HEK293 (cell line): ENCODE measurements around the gene PDZD2.

Source experiments
- KLF10 ChIP-seq: fragments of 450-650 bp; IDR thresholded peaks from 2 replicates; pipeline ENCODE4 v1.5.1; 2018; ENCODE audit warnings: missing biosample characterization, mild to moderate bottlenecking, missing genetic modification characterization
- ZNF274 ChIP-seq, 2 experiments: fragments of 200-500 bp in 1 of 2; fragments of 450-650 bp in 1 of 2; sonication (Bioruptor generic) in 1 of 2; formaldehyde crosslinking in 1 of 2; IDR thresholded peaks; 2 replicates each; pipeline versions ENCODE4 v1.5.1 to v1.6.1; 2014 to 2016; ENCODE audit warnings: borderline replicate concordance in 1 of 2, inconsistent platforms in 1 of 2, low read length in 1 of 2, missing biosample characterization in 1 of 2, missing genetic modification characterization in 1 of 2
- ZNF37A ChIP-seq: fragments of 450-650 bp; IDR thresholded peaks from 2 replicates; pipeline ENCODE4 v1.5.1; 2018; ENCODE audit warnings: missing biosample characterization, missing genetic modification characterization
- ZNF623 ChIP-seq: fragments of 450-650 bp; formaldehyde crosslinking; IDR thresholded peaks from 2 replicates; pipeline ENCODE4 v1.5.1; 2016; ENCODE audit warnings: missing biosample characterization, missing genetic modification characterization
- TF ChIP-seq, protein P1 (sequence below): IDR thresholded peaks from 2 replicates; pipeline ENCODE4 v1.6.1; 2011; ENCODE audit warnings: mild to moderate bottlenecking, low read depth, low read length, borderline replicate concordance
- TF ChIP-seq, protein P2 (sequence below): fragments of 450-650 bp; formaldehyde crosslinking; IDR thresholded peaks from 2 replicates; pipeline ENCODE4 v1.5.1; 2016; ENCODE audit warnings: missing biosample characterization, missing genetic modification characterization

DNA sequence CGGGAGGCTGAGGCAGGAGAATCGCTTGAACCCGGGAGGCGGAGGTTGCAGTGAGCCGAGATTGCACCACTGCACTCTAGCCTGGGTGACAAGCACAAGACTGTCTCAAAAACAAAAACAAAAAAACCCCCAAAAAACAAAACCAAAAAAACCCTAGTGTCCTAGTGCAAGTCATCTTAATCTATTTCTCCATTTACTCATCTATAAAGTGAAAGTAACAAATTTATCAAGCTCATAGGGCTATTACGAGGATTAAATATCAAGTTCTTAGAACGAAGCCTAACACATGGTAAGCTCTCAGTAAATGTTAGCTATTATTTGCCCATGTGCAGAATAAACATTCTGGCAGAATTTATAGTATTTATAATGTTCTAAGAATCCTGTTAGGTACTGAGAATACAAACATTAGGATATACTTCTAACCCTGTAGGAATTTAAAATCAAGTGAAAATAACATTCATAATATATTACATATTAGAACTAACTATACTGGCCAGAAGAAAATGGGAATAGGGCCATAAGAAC lies 490.2 kb downstream of the PDZD2 start:
- no peak for TF ChIP-seq ZNF274 (IDR thresholded peaks at IDR 0.05; ENCODE audit: low read length)
- TF ChIP-seq ZNF274 (tag by site-specific recombination; IDR thresholded peaks at IDR 0.05; ENCODE audit: borderline replicate concordance) = no peak
- no peak for TF ChIP-seq ZNF37A (tag by site-specific recombination)
- TF ChIP-seq, protein P1, sequence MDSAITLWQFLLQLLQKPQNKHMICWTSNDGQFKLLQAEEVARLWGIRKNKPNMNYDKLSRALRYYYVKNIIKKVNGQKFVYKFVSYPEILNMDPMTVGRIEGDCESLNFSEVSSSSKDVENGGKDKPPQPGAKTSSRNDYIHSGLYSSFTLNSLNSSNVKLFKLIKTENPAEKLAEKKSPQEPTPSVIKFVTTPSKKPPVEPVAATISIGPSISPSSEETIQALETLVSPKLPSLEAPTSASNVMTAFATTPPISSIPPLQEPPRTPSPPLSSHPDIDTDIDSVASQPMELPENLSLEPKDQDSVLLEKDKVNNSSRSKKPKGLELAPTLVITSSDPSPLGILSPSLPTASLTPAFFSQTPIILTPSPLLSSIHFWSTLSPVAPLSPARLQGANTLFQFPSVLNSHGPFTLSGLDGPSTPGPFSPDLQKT = no peak
- TF ChIP-seq, protein P2, sequence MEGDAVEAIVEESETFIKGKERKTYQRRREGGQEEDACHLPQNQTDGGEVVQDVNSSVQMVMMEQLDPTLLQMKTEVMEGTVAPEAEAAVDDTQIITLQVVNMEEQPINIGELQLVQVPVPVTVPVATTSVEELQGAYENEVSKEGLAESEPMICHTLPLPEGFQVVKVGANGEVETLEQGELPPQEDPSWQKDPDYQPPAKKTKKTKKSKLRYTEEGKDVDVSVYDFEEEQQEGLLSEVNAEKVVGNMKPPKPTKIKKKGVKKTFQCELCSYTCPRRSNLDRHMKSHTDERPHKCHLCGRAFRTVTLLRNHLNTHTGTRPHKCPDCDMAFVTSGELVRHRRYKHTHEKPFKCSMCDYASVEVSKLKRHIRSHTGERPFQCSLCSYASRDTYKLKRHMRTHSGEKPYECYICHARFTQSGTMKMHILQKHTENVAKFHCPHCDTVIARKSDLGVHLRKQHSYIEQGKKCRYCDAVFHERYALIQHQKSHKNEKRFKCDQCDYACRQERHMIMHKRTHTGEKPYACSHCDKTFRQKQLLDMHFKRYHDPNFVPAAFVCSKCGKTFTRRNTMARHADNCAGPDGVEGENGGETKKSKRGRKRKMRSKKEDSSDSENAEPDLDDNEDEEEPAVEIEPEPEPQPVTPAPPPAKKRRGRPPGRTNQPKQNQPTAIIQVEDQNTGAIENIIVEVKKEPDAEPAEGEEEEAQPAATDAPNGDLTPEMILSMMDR (tag by site-specific recombination) = no peak
- no peak for TF ChIP-seq KLF10 (tag by site-specific recombination)
- TF ChIP-seq ZNF623 = no peak
